Panc1 (cell line): ENCODE measurements around the gene TMEM132C. TPM values are rescaled to one million over a fixed set of nuclear protein-coding genes. Genes with fewer than 3 reads are reported as not detected.

Experiments used
- ATAC-seq: fragments of 200-7000 bp; cut with Tn5 transposase; 2 replicates; pipeline ENCODE4 v1.9.1; 2020; ENCODE audit warnings: mild to moderate bottlenecking, moderate library complexity
- BruUV-seq: library from RNA; stranded (reverse); fragments of 400-500 nt; replicated peaks from 2 replicates; lab custom pipeline; 2021; lab: Mats Ljungman, UMichigan
- CTCF ChIA-PET: fragments of 300-600 bp; sonication (Branson Sonifier 250); formaldehyde crosslinking; loops from one replicate; lab custom pipeline; 2022; ENCODE audit warnings: antibody characterized with exemption; lab: Charles Lee
- POLR2A ChIA-PET: fragments of 300-600 bp; sonication (Branson Sonifier 250); formaldehyde crosslinking; loops from one replicate; lab custom pipeline; 2022; ENCODE audit warnings: antibody characterized with exemption; lab: Charles Lee
- DNase-seq: peaks from one replicate; pipeline ENCODE4 v3.0.0-alpha.2; 2010; ENCODE audit warnings: low read depth, low spot score
- H3K27ac ChIP-seq: 2 replicates; pipeline ENCODE4 v1.5.1; 2011; ENCODE audit warnings: mild to moderate bottlenecking, low read length, inconsistent platforms
- H3K27me3 ChIP-seq: fragments of 200-500 bp; sonication (Bioruptor generic); 2 replicates; pipeline ENCODE4 v1.6.0; 2014; ENCODE audit warnings: low read length, inconsistent platforms; ENCODE audit not compliant: control insufficient read depth, insufficient read depth
- H3K36me3 ChIP-seq: fragments of 200-500 bp; sonication (Bioruptor generic); 2 replicates; pipeline ENCODE4 v1.5.1; 2014; ENCODE audit warnings: inconsistent platforms, mild to moderate bottlenecking, low read length, moderate library complexity; ENCODE audit not compliant: control insufficient read depth, insufficient read depth
- H3K4me1 ChIP-seq: 2 replicates; pipeline ENCODE4 v1.5.1; 2011; ENCODE audit warnings: inconsistent platforms, mild to moderate bottlenecking, low read length, moderate library complexity; ENCODE audit not compliant: control insufficient read depth, insufficient read depth
- H3K4me3 ChIP-seq, 2 experiments: 2 replicates each; pipeline ENCODE4 v1.5.1; 2011 to 2012; ENCODE audit warnings: low read depth in 2 of 2, low read length in 2 of 2, mild to moderate bottlenecking in 2 of 2, inconsistent platforms in 1 of 2, moderate library complexity in 1 of 2
- H3K9me3 ChIP-seq: fragments of 200-500 bp; sonication (Bioruptor generic); 2 replicates; pipeline ENCODE4 v1.5.1; 2014; ENCODE audit warnings: low read depth, mild to moderate bottlenecking, inconsistent platforms, low read length, moderate library complexity; ENCODE audit not compliant: control insufficient read depth, insufficient read depth
- POLR2AphosphoS5 ChIP-seq: IDR thresholded peaks from 2 replicates; pipeline ENCODE4 v1.6.1; 2012; ENCODE audit warnings: mild to moderate bottlenecking, low read depth, low read length, moderate library complexity
- SIN3A ChIP-seq: IDR thresholded peaks from 2 replicates; pipeline ENCODE4 v1.6.1; 2012; ENCODE audit warnings: low read depth, mild to moderate bottlenecking, low read length, moderate library complexity, borderline replicate concordance; ENCODE audit not compliant: insufficient read depth
- TCF7L2 ChIP-seq: IDR thresholded peaks from 2 replicates; pipeline ENCODE4 v1.6.1; 2011; ENCODE audit warnings: mild to moderate bottlenecking, low read depth, low read length, inconsistent platforms
- in situ Hi-C: cut with HindIII; loops from 2 replicates; pipeline ENCODE4 v1.10.0; 2016; ENCODE audit warnings: low sequenced_read_pairs, low pct_unique_long_range_greater_than_20kb
- intact Hi-C: fragments of 100-400 bp; cut with micrococcal nuclease; formaldehyde crosslinking; loops from one replicate; pipeline ENCODE4 v1.10.0; 2022; ENCODE audit not compliant: unreplicated experiment
- total RNA-seq: library from RNA; stranded (reverse); gene quantifications from one replicate; pipeline ENCODE4 v1.2.1, GENCODE V29; 2021; ENCODE audit not compliant: unreplicated experiment
- TF ChIP-seq, protein P1 (sequence below), 2 experiments: IDR thresholded peaks; 2 replicates each; pipeline ENCODE4 v1.6.1; 2011 to 2012; ENCODE audit warnings: low read depth in 2 of 2, control low read depth in 1 of 2, low read length in 1 of 2, mild to moderate bottlenecking in 1 of 2, moderate library complexity in 1 of 2; ENCODE audit not compliant: insufficient read depth in 1 of 2
- TF ChIP-seq, protein P2 (sequence below): fragments of 450-650 bp; IDR thresholded peaks from 2 replicates; pipeline ENCODE4 v1.5.1; 2017; ENCODE audit warnings: mild to moderate bottlenecking

Gene TMEM132C
- total RNA-seq, 1 experiment from 2014 or later: not detected

GRCh38 chr12:128567730-128568129 lies 300.8 kb downstream of the TMEM132C start:
- Histone ChIP-seq H3K27ac (no peak overlapping the region), H3K4me3 (no peak overlapping the region), H3K27me3 (no peaks in the 10 kb centered on the region), H3K4me1 (no peaks in the 10 kb centered on the region), H3K36me3 (no peaks in the 10 kb centered on the region), H3K9me3 (no peaks in the 10 kb centered on the region)
- TF ChIP-seq SIN3A (no peak), POLR2AphosphoS5 (no peak), TCF7L2 (no peak)
- TF ChIP-seq, protein P1, sequence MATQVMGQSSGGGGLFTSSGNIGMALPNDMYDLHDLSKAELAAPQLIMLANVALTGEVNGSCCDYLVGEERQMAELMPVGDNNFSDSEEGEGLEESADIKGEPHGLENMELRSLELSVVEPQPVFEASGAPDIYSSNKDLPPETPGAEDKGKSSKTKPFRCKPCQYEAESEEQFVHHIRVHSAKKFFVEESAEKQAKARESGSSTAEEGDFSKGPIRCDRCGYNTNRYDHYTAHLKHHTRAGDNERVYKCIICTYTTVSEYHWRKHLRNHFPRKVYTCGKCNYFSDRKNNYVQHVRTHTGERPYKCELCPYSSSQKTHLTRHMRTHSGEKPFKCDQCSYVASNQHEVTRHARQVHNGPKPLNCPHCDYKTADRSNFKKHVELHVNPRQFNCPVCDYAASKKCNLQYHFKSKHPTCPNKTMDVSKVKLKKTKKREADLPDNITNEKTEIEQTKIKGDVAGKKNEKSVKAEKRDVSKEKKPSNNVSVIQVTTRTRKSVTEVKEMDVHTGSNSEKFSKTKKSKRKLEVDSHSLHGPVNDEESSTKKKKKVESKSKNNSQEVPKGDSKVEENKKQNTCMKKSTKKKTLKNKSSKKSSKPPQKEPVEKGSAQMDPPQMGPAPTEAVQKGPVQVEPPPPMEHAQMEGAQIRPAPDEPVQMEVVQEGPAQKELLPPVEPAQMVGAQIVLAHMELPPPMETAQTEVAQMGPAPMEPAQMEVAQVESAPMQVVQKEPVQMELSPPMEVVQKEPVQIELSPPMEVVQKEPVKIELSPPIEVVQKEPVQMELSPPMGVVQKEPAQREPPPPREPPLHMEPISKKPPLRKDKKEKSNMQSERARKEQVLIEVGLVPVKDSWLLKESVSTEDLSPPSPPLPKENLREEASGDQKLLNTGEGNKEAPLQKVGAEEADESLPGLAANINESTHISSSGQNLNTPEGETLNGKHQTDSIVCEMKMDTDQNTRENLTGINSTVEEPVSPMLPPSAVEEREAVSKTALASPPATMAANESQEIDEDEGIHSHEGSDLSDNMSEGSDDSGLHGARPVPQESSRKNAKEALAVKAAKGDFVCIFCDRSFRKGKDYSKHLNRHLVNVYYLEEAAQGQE (IDR thresholded peaks at IDR 0.05; ENCODE audit: insufficient read depth in 1 of 2, low read depth in 2 of 2, low read length in 1 of 2): no peak
- TF ChIP-seq, protein P2, sequence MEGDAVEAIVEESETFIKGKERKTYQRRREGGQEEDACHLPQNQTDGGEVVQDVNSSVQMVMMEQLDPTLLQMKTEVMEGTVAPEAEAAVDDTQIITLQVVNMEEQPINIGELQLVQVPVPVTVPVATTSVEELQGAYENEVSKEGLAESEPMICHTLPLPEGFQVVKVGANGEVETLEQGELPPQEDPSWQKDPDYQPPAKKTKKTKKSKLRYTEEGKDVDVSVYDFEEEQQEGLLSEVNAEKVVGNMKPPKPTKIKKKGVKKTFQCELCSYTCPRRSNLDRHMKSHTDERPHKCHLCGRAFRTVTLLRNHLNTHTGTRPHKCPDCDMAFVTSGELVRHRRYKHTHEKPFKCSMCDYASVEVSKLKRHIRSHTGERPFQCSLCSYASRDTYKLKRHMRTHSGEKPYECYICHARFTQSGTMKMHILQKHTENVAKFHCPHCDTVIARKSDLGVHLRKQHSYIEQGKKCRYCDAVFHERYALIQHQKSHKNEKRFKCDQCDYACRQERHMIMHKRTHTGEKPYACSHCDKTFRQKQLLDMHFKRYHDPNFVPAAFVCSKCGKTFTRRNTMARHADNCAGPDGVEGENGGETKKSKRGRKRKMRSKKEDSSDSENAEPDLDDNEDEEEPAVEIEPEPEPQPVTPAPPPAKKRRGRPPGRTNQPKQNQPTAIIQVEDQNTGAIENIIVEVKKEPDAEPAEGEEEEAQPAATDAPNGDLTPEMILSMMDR: no peak
- no TSS peak for BruUV-seq
- ChIA-PET POLR2A (no interaction called here), CTCF (no interaction called here)
- in situ Hi-C loops (no loop called here), intact Hi-C loops (no loop called here)
- ATAC-seq (no peak), DNase-seq (no peak)

GRCh38 chr12:128570191-128571065 lies 303.5 kb downstream of the TMEM132C start:
- ATAC-seq: no peak
- no peaks in the 10 kb centered on the region for H3K36me3 ChIP-seq
- BruUV-seq: no TSS peak
- TF ChIP-seq TCF7L2: no peak
- TF ChIP-seq SIN3A: no peak
- TF ChIP-seq, protein P2: no peak
- TF ChIP-seq, protein P1 (IDR thresholded peaks at IDR 0.05; ENCODE audit: insufficient read depth in 1 of 2, low read depth in 2 of 2, low read length in 1 of 2): no peak
- H3K4me3 ChIP-seq: no peak overlapping the region
- no peak for DNase-seq
- H3K4me1 ChIP-seq: no peaks in the 10 kb centered on the region
- in situ Hi-C loops: no loop called here
- ChIA-PET POLR2A (no interaction called here), CTCF (no interaction called here)
- H3K9me3 ChIP-seq: no peaks in the 10 kb centered on the region
- intact Hi-C loops: no loop called here
- no peak overlapping the region for H3K27ac ChIP-seq
- no peaks in the 10 kb centered on the region for H3K27me3 ChIP-seq
